Activated gamma-delta T cell treated with anti-CD3 and anti-CD28 coated beads, Interleukin-2, amount 50 U/mL, for 16 hours (primary cell): ENCODE results near the gene U2AF2.

Experiments
- DNase-seq: peaks from one replicate; pipeline ENCODE4 v3.0.0-alpha.2; 2020; ENCODE audit warnings: low read depth

U2AF2 gene

DNA sequence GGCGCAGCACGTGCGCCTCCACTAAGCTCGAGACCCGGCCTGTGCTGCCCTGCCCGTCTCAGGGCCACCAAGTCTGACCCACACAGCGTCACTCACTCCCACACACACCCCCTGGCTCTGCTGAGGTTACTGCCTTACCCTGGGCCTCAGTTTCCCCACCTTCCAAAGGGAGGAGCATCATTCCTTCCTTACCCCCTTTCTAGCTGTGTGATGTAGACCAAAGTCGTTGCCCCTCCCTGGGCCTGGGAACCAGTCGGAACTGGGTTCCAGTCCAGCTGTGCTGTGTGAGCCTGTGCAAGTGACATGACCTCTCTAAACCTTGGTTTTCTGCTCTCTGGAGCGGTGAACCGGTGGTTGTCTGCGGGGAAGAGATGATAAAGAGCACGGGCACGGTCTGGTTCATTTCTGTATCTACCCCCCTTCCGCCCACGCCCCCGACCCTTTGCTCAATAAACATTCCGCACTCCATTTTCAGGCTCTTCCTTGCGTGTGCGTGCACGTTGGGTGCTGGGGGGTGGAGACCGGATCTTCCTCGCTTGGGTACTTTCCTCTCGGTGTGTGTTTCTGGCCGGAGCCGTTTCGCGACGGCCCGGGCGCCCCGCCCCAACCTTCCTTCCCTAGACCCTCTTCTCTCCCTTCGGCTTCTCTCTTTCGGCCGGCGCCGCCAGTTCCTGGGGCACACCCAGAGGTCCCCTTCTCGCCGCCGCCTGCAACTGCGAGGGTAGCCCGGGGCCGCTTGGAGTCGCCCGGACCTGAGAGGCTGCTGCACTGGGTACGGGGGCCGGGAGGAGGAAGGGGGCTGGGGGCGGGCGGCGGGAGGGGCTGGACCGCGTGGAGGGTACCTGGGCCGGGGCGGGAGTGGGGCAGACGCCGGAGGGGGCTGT is 11.6 kb upstream of the U2AF2 start, which contains the start of gene ZNF581:
TSS of gene ZNF581 (plus strand) at position 647 of the 884 bp plus-strand sequence. CDS start 923 bp downstream, outside the sequence.
- DNase-seq = peak; percentile 70

DNA sequence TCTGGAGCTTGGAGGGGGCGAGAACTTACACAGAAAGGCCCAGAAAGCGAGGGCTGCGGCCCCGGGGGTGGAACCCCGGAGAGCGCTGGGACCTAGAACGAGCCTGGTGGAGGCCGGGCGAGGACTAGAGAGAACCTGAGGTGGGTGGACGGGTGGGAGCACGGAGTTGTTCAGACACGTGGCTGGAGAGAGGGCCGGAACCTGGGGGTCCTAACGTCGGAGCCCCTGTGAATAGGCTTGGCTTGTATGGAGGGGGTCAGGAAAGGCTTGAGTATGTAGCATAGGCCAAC is 11.0 kb upstream of the U2AF2 start:
- no peak for DNase-seq

DNA sequence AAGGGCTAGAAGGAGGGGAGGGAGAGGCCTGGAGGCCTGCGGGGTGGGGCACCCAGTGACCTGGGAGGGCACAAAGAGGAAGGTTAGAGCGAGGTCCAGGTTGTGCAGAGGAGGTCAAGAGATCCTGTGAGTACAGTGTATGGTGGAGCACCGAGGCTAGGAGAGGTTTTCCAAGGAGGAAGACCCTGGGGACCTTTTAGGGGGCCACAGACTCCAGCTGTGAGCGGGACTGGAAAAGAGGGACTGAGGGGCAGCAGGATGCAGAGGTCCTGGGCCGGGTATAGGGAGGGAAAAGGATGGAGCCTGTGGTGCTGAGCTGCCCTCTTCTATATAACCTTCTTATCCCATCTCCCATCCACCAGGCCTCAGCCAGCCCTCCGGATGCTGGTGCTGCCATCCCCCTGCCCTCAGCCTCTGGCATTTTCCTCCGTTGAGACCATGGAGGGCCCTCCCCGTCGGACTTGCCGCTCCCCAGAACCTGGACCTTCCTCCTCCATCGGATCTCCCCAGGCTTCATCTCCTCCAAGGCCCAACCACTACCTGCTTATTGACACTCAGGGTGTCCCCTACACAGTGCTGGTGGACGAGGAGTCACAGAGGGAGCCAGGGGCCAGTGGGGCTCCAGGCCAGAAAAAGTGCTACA is 10.5 kb upstream of the U2AF2 start:
- no peak for DNase-seq

DNA sequence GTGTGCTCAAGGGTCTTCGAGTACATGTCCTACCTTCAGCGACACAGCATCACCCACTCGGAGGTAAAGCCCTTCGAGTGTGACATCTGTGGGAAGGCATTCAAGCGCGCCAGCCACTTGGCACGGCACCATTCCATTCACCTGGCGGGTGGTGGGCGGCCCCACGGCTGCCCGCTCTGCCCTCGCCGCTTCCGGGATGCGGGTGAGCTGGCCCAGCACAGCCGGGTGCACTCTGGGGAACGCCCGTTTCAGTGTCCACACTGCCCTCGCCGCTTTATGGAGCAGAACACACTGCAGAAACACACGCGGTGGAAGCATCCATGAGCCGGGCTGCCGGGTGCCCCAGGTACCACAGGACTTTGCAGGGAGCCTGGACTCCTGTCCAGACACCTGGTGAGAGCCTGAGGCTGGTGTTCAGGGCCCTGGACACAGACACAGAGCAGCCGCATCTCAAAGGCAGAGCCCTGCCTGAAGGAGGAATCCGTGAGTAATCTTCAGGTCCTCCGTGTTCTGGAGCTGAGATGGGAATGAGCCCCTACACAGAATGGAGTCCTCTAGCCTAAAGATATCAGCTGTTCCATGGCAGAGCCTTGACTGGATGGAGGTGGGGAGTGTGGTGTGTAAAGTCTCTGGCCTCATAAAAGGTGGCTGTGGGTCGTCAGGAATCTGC is 9.9 kb upstream of the U2AF2 start:
- no peak for DNase-seq

DNA sequence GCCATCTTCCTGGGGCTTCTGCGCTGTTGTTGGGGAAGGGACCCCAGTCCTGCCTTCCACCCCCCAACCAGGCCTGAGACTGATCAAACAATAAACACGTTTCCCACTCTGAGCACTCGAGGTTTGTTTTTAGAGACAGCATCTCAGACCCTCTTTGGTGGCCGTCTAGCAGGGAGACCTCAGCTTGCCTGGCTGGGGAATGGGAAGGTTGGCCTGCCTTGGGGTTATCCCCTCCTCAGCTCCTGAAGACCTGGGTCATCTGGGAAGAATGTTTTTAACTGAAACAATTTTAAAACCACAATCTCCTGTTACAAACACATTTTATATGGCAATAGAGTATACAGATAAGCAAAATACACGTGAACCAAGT is 9.3 kb upstream of the U2AF2 start:
- DNase-seq = no peak

DNA sequence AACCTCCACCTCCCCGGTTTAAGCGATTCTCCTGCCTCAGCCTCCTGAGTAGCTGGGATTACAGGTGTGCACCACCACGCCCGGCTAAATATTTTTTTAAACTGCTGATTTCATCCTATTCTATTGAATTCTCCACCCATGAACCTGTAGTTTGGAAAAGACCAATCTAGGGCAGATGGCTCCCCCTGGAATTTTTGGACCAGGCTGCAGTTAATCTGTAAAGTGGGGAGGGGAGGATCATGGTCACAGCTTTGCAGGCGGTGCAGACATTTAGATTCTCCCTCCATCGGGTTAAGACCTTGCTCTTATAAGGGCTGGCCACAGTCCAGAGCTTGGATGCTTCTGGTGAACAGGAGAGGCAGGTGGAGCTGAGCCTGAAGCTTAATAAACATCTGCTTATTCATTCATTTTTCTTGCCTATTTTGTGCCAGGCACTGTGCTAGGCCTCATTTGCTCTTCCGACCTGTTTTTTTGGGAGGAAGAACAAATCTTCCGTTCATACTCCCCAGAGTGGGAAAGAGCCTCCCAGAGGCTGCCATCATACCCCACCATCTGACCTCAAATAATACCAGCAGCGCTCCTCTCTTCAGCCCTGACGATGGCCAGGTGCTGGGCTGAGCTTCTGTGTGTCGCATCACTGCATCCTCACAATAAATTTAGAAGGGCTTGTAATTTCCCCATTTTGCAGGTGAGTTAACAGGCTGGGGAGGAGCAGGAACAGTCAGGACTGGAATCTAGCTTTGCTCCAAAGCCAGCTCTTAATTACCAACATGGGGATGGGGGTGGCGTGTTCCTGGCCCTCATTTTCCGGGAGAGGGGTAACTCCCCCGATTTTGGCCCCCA is 7.7 kb upstream of the U2AF2 start:
- no peak for DNase-seq

DNA sequence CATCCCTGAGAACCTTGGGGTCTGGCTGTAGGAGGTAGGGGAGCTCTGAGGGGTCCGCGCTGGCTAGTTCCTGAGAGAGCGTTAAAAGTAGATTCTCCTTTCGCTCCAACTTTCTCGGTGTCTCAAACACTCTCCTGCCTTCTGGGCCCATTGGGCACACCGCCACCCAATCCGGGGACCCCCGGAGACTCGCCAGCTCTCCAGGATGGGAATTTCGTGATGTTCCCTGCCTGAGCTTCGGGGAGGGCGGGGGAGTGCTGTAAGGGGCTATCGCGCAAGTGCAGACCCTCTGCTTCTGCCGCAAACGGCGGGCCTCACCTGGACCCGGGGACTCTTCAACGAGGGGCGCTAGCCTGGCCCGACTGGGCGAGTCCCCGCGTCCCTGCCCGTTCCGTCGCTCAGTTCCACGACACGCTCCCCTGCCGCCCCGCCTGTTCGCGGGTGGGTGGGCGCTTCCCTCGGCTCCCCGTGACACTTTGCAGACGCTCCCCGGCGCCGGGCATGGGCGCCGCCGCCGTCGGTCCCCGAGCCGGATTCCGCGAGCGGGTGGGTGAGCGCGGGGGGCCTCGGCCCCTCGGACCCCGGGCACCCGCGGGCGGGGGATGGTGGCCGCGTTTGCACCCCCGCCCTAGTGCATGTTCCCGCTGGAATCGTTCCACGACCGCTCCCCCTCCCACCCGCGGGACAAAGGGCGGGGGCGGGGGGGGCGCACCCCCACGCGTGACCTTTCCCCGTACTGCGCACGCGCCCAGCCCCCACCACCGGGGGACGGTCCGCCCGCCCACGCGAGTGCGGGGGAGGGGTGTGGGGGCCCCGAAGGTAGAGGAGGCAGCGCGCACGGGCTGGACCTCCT is 6.9 kb upstream of the U2AF2 start, which contains the start of gene CCDC106:
TSS of gene CCDC106 (plus strand) at position 481 of the 853 bp plus-strand sequence. CDS start 835 bp downstream, outside the sequence.
- DNase-seq = no peak

DNA sequence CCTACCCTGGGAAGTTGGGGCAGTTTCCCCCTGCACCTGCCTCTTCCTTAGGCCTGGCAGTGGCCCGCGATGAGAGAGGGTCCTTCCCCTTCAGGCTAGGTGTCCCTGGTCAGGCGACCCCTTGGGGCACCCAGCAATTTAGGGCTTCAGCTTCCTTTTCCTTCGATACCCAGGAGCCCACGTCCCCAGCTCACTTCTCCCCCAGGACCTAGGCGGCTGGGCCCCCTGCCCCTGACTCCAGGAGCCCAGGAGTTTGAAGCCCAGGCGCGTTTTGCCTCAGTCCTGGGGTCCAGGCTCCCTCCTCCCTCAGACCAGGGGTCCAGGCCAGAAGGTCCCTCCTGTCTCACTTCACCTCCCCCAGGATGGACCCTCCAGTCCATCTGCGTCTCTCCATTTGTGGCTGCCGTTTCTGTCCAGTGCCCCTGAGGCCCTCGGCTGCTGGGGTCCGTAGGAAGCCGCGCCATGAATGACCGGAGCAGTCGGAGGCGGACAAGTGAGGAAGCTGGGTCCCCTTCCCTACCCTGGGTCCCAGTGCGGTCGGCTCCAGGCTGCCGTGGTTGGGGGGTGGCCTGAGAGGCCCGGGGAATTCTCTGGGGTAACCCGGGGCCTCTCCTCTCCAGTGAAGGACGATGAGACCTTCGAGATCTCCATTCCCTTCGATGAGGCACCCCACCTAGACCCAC is 6.1 kb upstream of the U2AF2 start:
- DNase-seq = no peak

DNA sequence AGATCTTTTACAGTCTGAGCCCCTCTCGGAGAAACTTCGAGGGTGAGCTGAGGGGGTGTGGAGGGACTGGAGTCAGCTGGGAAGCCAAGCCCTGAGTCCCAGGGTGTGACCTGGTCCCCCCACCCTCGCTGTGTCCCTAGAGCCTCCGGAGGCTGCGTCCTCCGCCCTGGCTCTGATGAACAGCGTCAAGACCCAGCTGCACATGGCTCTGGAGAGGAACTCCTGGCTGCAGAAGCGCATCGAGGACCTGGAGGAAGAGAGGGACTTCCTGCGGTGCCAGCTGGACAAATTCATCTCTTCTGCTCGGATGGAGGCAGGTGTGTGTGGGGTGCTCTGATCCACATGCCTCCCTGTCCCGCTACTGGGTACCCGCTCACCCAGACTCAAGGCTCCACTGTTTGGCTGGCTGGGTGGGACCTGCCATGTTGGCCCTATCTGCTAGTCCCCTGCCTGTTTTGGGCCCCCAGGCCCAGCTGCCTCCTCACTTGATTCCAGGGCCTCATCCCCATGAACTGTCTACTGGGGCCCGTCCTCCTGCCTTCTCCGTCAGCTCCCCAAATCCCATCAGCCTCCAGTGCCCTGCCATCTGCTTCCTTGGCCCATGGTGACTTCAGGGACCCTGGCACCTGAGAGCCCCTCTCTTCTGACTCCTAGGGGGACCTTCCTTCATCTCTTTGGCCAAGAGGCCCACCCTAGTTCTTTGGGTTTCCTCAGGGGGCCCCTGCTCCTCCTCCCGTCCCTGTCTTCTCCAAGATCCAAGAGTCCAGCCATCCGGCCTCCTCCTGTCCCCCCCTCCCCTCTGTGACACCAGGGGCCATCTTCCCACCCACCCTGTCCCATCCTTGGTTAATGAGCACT is 5.3 kb upstream of the U2AF2 start:
- DNase-seq = no peak

DNA sequence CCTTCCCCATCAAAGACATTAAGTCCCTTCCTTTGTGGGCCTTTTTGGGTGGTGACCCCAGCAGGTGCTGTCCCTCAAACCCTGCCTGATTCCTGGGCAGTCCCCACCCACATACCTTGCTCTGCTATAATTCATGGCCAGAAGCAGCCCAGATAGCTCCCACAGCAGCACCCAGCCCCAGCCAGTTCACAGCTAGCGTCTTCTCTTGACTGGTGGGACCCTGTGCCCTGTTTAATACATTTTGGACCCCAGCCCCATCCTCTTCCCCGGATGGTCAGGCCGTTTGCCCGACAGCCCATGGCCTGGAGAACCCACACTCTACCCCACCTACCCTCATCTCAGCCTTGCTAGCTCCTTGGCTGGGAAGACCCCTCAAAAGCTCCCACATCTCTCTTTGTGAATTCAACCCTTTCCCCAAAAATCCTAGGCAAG is 4.7 kb upstream of the U2AF2 start:
- no peak for DNase-seq

DNA sequence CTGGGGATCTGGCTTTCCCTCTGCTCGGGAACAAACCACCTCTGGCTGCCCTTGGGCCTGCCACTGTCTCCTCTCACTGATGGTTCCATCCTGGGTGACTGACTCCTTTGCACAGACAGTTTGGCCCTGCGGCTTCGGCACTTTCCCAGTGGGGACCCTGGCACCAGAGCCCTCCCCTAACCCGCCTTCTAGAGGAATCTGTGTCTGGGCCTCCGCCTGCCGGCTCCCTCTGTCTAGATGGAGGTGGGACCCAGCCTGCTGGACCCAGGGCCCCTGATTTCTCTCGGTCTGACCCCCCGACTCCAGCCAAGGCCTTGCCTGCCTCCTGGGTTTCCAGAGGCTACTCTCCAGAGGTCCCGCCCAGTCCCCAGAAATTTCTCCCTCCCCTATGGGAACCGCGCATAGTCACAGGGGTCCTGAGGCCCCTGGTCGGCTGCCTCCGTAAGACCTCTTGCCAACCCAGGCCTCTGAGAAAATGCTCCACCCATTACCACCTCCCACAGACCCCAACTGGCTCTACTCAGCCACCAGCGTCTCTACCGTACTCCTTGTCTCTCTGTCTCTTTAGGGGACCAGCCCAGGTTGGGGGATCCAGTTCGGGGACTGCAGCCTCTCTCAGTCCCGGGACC is 4.1 kb upstream of the U2AF2 start:
- DNase-seq = no peak

DNA sequence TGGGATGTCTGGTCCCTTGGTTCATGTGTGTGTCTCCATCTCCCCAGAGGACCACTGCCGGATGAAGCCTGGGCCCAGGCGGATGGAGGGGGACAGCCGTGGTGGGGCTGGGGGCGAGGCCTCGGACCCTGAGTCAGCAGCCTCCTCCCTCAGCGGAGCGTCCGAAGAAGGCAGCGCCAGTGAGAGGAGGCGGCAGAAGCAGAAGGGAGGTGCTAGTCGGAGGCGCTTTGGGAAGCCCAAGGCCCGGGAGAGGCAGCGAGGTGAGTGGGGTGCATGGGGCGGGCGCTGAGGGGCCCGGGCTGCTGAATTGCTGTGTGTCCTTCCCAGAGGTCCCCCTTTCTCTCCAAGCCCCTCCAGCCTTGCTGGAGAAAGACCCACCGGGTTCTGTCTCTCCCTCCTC is 3.6 kb upstream of the U2AF2 start:
- DNase-seq = no peak

DNA sequence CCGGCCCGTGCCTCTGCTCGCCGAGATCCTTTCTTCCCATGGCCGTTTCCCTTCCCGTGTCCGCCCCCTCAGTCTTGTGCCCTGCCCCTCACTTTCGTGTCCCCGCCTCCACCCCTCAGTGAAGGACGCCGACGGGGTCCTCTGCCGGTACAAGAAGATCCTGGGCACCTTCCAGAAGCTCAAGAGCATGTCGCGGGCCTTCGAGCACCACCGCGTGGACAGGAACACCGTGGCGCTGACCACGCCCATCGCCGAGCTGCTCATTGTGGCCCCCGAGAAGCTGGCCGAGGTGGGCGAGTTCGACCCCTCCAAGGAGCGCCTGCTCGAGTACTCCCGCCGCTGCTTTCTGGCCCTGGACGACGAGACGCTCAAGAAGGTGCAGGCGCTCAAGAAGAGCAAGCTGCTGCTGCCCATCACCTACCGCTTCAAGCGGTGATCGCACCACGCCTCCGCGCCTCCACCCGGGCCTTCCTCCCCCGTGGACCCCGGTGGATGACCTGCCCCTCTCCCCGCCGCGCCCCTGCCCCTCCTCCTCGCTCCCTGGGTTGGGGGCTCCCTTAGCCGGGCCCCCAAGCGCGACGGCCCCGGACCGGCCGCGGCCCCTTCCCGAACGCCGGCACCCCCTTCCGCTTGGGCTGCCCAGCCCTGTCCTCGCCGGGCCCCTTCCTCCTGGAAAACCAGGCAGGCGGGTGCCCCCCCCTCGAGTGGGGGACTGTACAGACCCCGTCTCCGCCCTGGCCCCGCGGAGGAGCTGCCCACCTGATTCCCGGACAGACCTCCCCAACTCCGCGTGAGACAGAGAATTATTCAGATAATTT is 2.3 kb upstream of the U2AF2 start:
- DNase-seq = no peak

DNA sequence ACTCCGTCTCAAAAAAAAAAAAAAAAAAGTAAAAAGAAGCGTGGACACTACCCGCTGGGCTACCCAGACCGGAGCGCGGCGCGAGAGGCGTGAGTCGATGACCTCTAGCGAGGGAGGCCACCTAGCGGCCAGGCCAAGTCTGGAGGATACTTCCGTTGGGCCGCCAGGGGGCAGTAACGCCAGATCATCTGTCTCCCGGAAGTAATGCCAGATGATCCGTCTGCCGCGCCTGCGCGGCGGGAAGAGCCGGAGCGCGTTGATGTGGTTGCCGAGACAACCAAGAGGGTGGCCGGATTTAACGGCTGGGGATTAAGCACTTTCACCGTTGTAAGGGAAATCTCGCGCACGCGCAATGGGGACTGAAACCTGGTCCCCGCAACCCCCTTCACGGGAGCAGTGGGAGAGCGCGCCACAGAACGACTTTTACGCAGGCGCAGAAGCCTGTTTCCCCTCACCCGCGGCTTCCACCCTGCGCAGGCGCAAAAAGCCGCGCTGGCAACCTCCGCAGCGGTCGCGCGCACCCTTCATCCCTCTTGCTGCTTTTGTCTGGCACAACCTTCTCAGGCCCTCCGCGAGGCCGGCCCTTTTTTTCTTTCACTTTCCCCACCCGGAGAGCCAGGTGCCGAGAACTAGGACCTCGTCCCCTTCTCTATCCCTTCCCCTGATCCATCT is 1.0 kb upstream of the U2AF2 start:
- DNase-seq = peak; percentile 99

DNA sequence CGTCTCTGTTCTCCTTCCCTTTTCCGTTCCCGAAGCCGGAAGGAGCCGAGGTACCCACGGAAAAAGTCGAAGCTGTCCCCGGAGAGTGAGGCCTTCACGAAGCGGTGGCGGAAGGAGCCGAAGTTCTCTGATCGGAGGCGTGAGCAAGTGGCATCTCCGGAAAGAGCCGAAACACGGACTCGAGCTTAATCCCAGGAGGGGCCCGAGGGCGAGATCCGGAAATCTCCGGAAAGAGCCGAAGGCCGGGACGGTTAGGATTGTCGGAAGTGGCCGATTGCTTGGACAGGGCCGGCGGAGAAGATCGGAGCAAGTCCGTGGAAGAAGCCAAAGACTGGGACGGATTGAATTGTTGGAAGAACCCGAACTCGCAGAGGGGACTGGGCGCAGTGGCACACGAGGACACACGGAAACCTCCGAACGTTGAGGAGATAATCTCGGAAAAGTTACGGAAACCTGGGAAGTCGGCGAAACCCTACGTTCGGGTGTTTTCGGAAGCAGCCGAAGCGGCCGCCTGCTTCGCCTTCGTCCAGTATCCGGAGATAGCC is 440 bp upstream of the U2AF2 start:
- peak; percentile 98 for DNase-seq

DNA sequence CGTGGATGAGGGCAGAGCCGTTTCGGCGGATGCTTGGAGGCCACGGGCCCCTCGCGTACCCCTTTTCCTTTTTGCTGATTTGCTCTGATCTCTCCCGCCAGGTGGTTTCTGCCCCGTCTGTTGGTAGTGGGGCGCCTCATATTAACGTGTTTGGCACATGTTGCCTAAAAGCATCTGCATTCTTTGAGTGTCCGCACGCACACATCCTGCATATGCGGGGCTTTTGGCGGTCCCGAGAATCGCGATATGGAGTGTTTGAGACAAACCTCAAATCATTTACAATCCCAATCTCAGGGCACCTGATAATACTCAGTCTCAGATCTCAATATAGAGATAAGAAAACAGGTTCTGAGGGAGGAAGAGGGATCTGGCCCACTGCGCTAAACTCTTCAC is 809 bp downstream of the U2AF2 start:
- DNase-seq = no peak

DNA sequence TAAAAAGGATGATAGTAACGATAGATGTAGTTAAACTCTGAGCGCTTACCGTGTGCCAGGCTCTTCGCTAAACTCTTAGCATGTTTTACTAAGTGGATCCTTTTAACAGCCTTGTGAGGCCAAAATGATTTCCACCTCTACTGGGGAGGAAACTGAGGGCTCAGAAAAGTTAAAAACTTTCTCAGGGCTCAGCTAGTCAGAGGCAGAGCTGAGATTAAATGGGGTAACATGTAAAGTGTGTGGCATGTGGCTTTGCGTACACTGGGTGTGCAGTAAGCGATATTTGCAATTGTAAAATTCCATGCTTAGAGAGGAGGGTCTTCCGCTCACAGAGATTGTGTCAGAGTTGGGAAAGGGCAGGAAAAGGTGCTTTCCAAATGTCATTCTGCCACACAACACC is 1.7 kb downstream of the U2AF2 start:
- no peak for DNase-seq
